Measurements from ENCODE around the gene F5.

F5 gene

GRCh38 chr1:169586067-169586394 lies 250 bp downstream of the F5 start:
- no peak for DNase-seq

GRCh38 chr1:169585181-169585580 lies 1.1 kb downstream of the F5 start:
- peak; percentile 20 for DNase-seq

GRCh38 chr1:169584483-169585144 lies 1.7 kb downstream of the F5 start:
- no peak for DNase-seq

GRCh38 chr1:169577981-169578738 lies 8.1 kb downstream of the F5 start:
- DNase-seq: no peak

GRCh38 chr1:169576935-169577331 lies 9.3 kb downstream of the F5 start:
- no peak for DNase-seq

GRCh38 chr1:169576241-169576934 lies 9.9 kb downstream of the F5 start:
- DNase-seq: no peak

- no peak for DNase-seq
Observed at GRCh38 chr1:169574336-169574735, 11.9 kb downstream of the F5 start.

GRCh38 chr1:169572187-169572586 lies 14.1 kb downstream of the F5 start:
- no peak for DNase-seq

GRCh38 chr1:169571450-169571849 lies 14.8 kb downstream of the F5 start:
- DNase-seq: no peak

- DNase-seq: no peak
Observed at GRCh38 chr1:169570172-169570574, 16.1 kb downstream of the F5 start.

- no peak for DNase-seq
Observed at GRCh38 chr1:169568497-169568896, 17.8 kb downstream of the F5 start.

- peak; percentile 48 for DNase-seq
Observed at GRCh38 chr1:169565335-169566271, 20.7 kb downstream of the F5 start.

GRCh38 chr1:169563650-169564049 lies 22.6 kb downstream of the F5 start:
- DNase-seq: no peak

- peak; percentile 48 for DNase-seq
Observed at GRCh38 chr1:169563019-169563615, 23.2 kb downstream of the F5 start.

- no peak for DNase-seq
Observed at GRCh38 chr1:169561692-169562091, 24.6 kb downstream of the F5 start.

GRCh38 chr1:169557131-169557530 lies 29.1 kb downstream of the F5 start:
- DNase-seq: no peak

GRCh38 chr1:169550294-169550693 lies 36.0 kb downstream of the F5 start:
- DNase-seq: peak; percentile 80

GRCh38 chr1:169548282-169548681 lies 38.0 kb downstream of the F5 start:
- DNase-seq: no peak

GRCh38 chr1:169546087-169546995 lies 39.9 kb downstream of the F5 start:
- peak; percentile 89 for DNase-seq

- no peak for DNase-seq
Observed at GRCh38 chr1:169545472-169545871, 40.8 kb downstream of the F5 start.

Measured in hematopoietic multipotent progenitor cell treated with erythropoietin and hydrocortisone succinate and interleukin-3 and kit ligand, for 6 days (in vitro differentiated cells).